Measurements from ENCODE around the gene KRT14.
"Not testable (repeated sequence)": the region's sequence is repeated elsewhere in the genome, so short reads cannot be mapped to it uniquely, and the experiment has no call there.

KRT14 gene

DNA sequence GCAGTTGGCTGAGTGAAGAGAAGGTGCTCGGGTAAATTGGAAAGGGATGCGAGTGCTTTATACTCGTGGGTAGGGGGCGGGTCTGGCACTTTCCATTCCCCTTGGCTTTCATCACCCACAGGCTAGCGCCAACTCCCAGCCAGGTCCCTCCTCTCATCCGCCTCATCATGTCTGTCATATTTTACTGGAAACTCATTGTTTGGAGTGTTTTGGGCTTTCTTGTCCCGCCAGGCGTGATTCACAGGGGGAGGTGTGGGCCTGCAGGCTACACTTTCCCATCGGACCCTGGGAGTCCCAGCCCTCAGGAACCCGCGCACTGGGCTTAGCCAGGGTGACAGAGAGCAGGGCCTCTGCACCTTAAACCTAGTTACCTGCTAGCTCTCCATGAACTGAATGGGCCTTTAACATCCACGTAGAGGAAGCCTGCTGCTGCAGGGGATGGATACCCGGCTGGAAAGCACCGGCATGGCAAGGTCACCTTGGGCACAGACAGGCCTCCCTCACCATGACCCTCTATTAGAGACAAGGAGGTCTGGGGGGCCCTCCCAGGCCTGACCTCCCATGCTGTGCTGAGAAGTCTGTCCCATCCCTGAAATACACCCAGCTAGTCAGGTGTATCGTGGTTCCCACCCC is at the start of gene KRT14:
Gene KRT14 (minus strand): TSS at position 33 of the 633 bp plus-strand sequence. CDS start 61 bp downstream, outside the sequence.
- no peak for DNase-seq (ENCODE audit: low read depth in 1 of 2, low spot score in 1 of 2)
- in situ Hi-C loops (cut with HindIII; ENCODE audit: low pct_unique_long_range_greater_than_20kb, low sequenced_read_pairs) = no loop called here
- TF ChIP-seq JUND (IDR thresholded peaks at IDR 0.05; ENCODE audit: low read depth) = no peak

- in situ Hi-C loops (cut with HindIII; ENCODE audit: low pct_unique_long_range_greater_than_20kb, low sequenced_read_pairs) = no loop called here
- no peak for TF ChIP-seq JUND (IDR thresholded peaks at IDR 0.05; ENCODE audit: low read depth)
- DNase-seq (ENCODE audit: low read depth in 1 of 2, low spot score in 1 of 2) = no peak
These were observed 48.7 kb upstream of the KRT14 start for GRCh38 chr17:41635121-41636097.

GRCh38 chr17:41634639-41635038 is 47.9 kb upstream of the KRT14 start:
- no peak for TF ChIP-seq JUND (IDR thresholded peaks at IDR 0.05; ENCODE audit: low read depth)
- in situ Hi-C loops (cut with HindIII; ENCODE audit: low pct_unique_long_range_greater_than_20kb, low sequenced_read_pairs) = no loop called here
- DNase-seq (ENCODE audit: low read depth in 1 of 2, low spot score in 1 of 2) = no peak

GRCh38 chr17:41633556-41634199 is 47.0 kb upstream of the KRT14 start:
- DNase-seq (ENCODE audit: low read depth in 1 of 2, low spot score in 1 of 2) = no peak
- in situ Hi-C loops (cut with HindIII; ENCODE audit: low pct_unique_long_range_greater_than_20kb, low sequenced_read_pairs) = no loop called here
- no peak for TF ChIP-seq JUND (IDR thresholded peaks at IDR 0.05; ENCODE audit: low read depth)

DNA sequence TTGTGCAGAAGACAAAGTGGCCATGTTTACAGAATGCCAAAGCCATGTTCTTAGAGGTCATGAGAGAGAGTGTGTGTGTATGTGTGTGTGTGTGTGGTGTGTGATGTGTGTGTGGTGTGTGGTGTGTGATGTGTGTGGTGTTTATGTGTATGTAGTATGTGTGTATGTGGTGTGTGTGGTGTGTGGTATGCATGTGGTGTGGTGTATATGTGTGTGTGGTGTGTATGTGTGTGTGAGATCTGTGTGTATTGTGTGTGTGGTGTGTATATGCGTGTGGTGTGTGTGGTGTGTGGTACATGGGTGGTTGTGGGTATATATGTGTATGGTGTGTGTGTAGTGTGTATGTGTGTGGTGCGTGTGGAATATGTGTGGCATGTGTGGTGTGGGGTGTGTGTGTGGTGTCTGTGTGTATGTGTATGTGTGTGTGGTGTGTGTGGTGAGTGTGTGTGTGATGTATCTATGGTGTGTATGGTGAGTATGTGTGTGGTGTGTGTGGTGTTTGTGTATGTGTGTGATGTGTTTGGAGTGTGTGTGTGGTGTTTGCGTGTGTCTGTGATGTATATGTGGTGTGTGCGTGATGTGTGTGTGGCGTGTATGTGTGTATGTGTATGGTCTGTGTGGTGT is 45.9 kb upstream of the KRT14 start:
- TF ChIP-seq JUND (IDR thresholded peaks at IDR 0.05; ENCODE audit: low read depth) = no peak
- in situ Hi-C loops (cut with HindIII; ENCODE audit: low pct_unique_long_range_greater_than_20kb, low sequenced_read_pairs) = no loop called here

GRCh38 chr17:41631898-41632285 is 45.2 kb upstream of the KRT14 start:
- in situ Hi-C loops (cut with HindIII; ENCODE audit: low pct_unique_long_range_greater_than_20kb, low sequenced_read_pairs) = no loop called here
- no peak for TF ChIP-seq JUND (IDR thresholded peaks at IDR 0.05; ENCODE audit: low read depth)
- DNase-seq (ENCODE audit: low read depth in 1 of 2, low spot score in 1 of 2) = no peak

More for the DNA sequence above, 45.9 kb upstream of the KRT14 start:
- DNase-seq (ENCODE audit: low read depth in 1 of 2, low spot score in 1 of 2) = no peak

GRCh38 chr17:41631025-41631897 is 44.6 kb upstream of the KRT14 start:
- no peak for DNase-seq (ENCODE audit: low read depth in 1 of 2, low spot score in 1 of 2)
- in situ Hi-C loops (cut with HindIII; ENCODE audit: low pct_unique_long_range_greater_than_20kb, low sequenced_read_pairs) = no loop called here
- no peak for TF ChIP-seq JUND (IDR thresholded peaks at IDR 0.05; ENCODE audit: low read depth)

DNA sequence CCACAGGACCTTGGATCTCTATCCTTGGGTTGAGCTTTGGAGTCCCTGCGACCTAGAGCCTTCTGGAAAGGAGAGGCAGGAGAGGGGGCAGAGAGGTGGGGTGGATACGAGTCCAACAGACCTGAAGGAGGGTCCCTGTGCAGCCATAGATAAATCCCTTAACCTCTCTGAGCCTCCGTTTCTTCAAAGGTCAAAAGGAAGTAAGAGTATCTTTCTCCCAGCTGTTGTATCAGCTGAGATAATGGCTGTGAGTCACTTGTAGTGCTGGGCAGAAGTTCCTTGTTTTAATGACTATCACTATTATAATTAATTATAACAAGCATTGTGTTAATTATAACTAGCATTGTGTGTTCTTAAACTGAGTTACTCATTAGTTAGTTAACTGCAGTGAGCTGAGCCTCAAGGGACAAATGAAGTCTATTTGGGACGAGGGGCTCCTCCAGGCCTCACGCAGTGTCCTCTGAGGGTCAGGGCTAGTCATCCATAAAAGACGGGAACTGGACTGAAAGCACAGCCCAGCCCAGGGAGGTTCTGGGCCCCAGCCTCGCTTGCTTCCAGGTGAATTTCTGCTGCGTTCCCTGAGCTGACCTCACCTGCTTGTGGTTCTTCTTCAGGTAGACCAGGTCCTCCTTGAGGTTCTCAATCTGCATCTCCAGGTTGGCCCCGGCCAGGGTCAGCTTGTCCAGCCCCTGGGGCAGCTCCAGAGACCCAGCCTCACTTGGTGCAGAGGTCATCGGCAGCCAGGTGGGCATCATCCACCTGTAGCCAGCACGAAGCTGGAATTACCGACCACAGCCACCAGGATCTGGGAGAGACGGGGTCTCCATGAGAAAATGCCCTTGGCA is 43.4 kb upstream of the KRT14 start:
- no peak for TF ChIP-seq JUND (IDR thresholded peaks at IDR 0.05; ENCODE audit: low read depth)
- DNase-seq (ENCODE audit: low read depth in 1 of 2, low spot score in 1 of 2) = no peak
- in situ Hi-C loops (cut with HindIII; ENCODE audit: low pct_unique_long_range_greater_than_20kb, low sequenced_read_pairs) = no loop called here

GRCh38 chr17:41629316-41629715 is 42.6 kb upstream of the KRT14 start:
- no peak for DNase-seq (ENCODE audit: low read depth in 1 of 2, low spot score in 1 of 2)
- TF ChIP-seq JUND (IDR thresholded peaks at IDR 0.05; ENCODE audit: low read depth) = no peak
- in situ Hi-C loops (cut with HindIII; ENCODE audit: low pct_unique_long_range_greater_than_20kb, low sequenced_read_pairs) = no loop called here

GRCh38 chr17:41628621-41629255 is 42.0 kb upstream of the KRT14 start:
- DNase-seq (ENCODE audit: low read depth in 1 of 2, low spot score in 1 of 2); in situ Hi-C loops (cut with HindIII; ENCODE audit: low pct_unique_long_range_greater_than_20kb, low sequenced_read_pairs): not testable (repeated sequence)

DNA sequence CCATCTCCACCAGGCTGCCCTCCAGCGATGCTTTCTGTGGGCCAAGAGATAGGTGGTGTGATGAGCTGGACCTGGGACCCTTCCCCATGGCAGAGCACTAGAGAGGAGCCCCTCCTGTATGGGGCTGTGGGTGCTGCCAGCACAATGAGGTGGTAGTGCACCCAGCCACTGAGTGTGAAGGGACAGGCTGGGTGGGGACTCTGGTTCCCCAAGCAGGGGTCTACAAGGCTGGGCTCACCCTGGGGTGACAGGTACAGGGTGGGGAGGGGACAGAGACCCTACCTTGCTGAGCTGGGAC is 41.3 kb upstream of the KRT14 start:
- DNase-seq (ENCODE audit: low read depth in 1 of 2, low spot score in 1 of 2); in situ Hi-C loops (cut with HindIII; ENCODE audit: low pct_unique_long_range_greater_than_20kb, low sequenced_read_pairs): not testable (repeated sequence)

Measured in T47D (cell line).